HepG2 (cell line): ENCODE results near the gene GNAZ. TPM values are rescaled to one million over a fixed set of nuclear protein-coding genes. Genes with fewer than 3 reads are reported as not detected.

Experiments used
- ATAC-seq: fragments of 200-7000 bp; cut with Tn5 transposase; 3 replicates; pipeline ENCODE4 v1.9.1; 2020; ENCODE audit warnings: mild to moderate bottlenecking, moderate library complexity
- BruUV-seq: library from RNA; stranded (reverse); fragments of 400-500 nt; replicated peaks from 2 replicates; lab custom pipeline; 2021; lab: Mats Ljungman, UMichigan
- CTCF ChIA-PET: fragments of 300-600 bp; formaldehyde crosslinking; extraction: SDS; loops from one replicate; lab custom pipeline; 2021; ENCODE audit warnings: low total read pairs, inconsistent platforms, low intra/inter-chr PET ratio; lab: Yijun Ruan, JAX
- POLR2A ChIA-PET: fragments of 350-600 bp; sonication (Branson Sonifier 250); formaldehyde crosslinking; loops from one replicate; lab custom pipeline; 2020; ENCODE audit warnings: antibody characterized with exemption, inconsistent platforms; lab: Yijun Ruan, JAX
- DNase-seq: peaks from one replicate; pipeline ENCODE4 v3.0.0-alpha.2; 2015; ENCODE audit warnings: low spot score
- FAIRE-seq: peaks from 3 replicates; lab custom pipeline; 2011; peaks lifted over from hg19 to GRCh38; lab: Jason Lieb, UNC
- H2AFZ ChIP-seq: one replicate; pipeline ENCODE4 v1.6.1; 2011; ENCODE audit warnings: low read length, inconsistent platforms
- H3K27ac ChIP-seq: fragments of 300-600 bp; 3 replicates; pipeline ENCODE4 v1.8.0; 2011; ENCODE audit warnings: mixed run types, mild to moderate bottlenecking, mixed read lengths, low read length, inconsistent platforms; ENCODE audit not compliant: insufficient read depth; ENCODE audit errors: extremely low read length
- H3K27me3 ChIP-seq, 2 experiments: fragments of 200-600 bp in 1 of 2; 2 replicates in 1 of 2; 3 replicates in 1 of 2; pipeline versions ENCODE4 v1.6.0 to v1.8.0; 2011; ENCODE audit warnings: low read length in 2 of 2, mild to moderate bottlenecking in 2 of 2, moderate library complexity in 2 of 2, inconsistent platforms in 1 of 2; ENCODE audit not compliant: insufficient read depth in 2 of 2, control insufficient read depth in 1 of 2
- H3K36me3 ChIP-seq, 2 experiments: fragments of 200-600 bp in 1 of 2; replicated peaks in 1 of 2; 2 replicates in 1 of 2; 3 replicates in 1 of 2; pipeline versions ENCODE4 v1.5.1 to v1.8.0; 2011; ENCODE audit warnings: low read length in 2 of 2, inconsistent platforms in 1 of 2; ENCODE audit not compliant: insufficient read depth in 2 of 2, control insufficient read depth in 1 of 2
- H3K4me1 ChIP-seq: 2 replicates; pipeline ENCODE4 v1.5.1; 2012; ENCODE audit warnings: low read length, inconsistent platforms; ENCODE audit not compliant: insufficient read depth
- H3K4me2 ChIP-seq: 2 replicates; pipeline ENCODE4 v1.6.0; 2011; ENCODE audit warnings: low read depth, low read length, inconsistent platforms
- H3K4me3 ChIP-seq, 3 experiments: fragments of 200-600 bp in 1 of 3; sonication (generic), shearing (Covaris generic) in 1 of 3; replicated peaks in 1 of 3; 2 replicates each; pipeline ENCODE4 v1.5.1; 2011 to 2016; ENCODE audit warnings: low read length in 3 of 3, inconsistent platforms in 2 of 3, low read depth in 2 of 3, mild to moderate bottlenecking in 2 of 3, control low read depth in 1 of 3, mixed read lengths in 1 of 3; ENCODE audit not compliant: insufficient read depth in 1 of 3
- H3K79me2 ChIP-seq: one replicate; pipeline ENCODE4 v1.6.1; 2011; ENCODE audit warnings: low read length, inconsistent platforms; ENCODE audit not compliant: insufficient read depth
- H3K9ac ChIP-seq: 2 replicates; pipeline ENCODE4 v1.6.0; 2011; ENCODE audit warnings: mild to moderate bottlenecking, low read depth, low read length, inconsistent platforms; ENCODE audit not compliant: insufficient read depth
- H3K9me3 ChIP-seq: 2 replicates; pipeline ENCODE4 v1.5.1; 2012; ENCODE audit warnings: mild to moderate bottlenecking, low read length
- H4K20me1 ChIP-seq: 2 replicates; pipeline ENCODE4 v1.6.0; 2011; ENCODE audit warnings: inconsistent platforms, mild to moderate bottlenecking, low read length, moderate library complexity; ENCODE audit not compliant: insufficient read depth
- AHDC1 ChIP-seq: sonication (generic); formaldehyde crosslinking; IDR thresholded peaks from 2 replicates; pipeline ENCODE4 v1.5.1; 2020; ENCODE audit warnings: mild to moderate bottlenecking, missing genetic modification reagents, borderline replicate concordance
- CSRNP1 ChIP-seq: sonication (generic); formaldehyde crosslinking; IDR thresholded peaks from 2 replicates; pipeline ENCODE4 v1.8.1; 2023; ENCODE audit warnings: mild to moderate bottlenecking, missing genetic modification reagents
- EHMT2 ChIP-seq: fragments of 200-600 bp; sonication (generic); IDR thresholded peaks from 2 replicates; pipeline ENCODE4 v1.7.0; 2017; ENCODE audit warnings: antibody characterized with exemption, low read depth, low read length, borderline replicate concordance
- ETV6 ChIP-seq: sonication (generic); formaldehyde crosslinking; conservative IDR thresholded peaks from 2 replicates; pipeline ENCODE4 v1.4.0; 2020; ENCODE audit warnings: missing genetic modification reagents
- NCOA1 ChIP-seq: sonication (generic); formaldehyde crosslinking; IDR thresholded peaks from 2 replicates; pipeline ENCODE4 v1.9.0; 2021; ENCODE audit warnings: missing genetic modification reagents
- RBAK ChIP-seq: sonication (generic); formaldehyde crosslinking; IDR thresholded peaks from 2 replicates; pipeline ENCODE4 v1.5.1; 2020; ENCODE audit warnings: mild to moderate bottlenecking, missing genetic modification reagents
- RCOR2 ChIP-seq: IDR thresholded peaks from 2 replicates; pipeline ENCODE4 v1.6.1; 2016; ENCODE audit warnings: missing biosample characterization, missing genetic modification reagents
- RFXANK ChIP-seq: IDR thresholded peaks from 2 replicates; pipeline ENCODE4 v1.6.1; 2016
- SMARCC2 ChIP-seq: fragments of 450-650 bp; IDR thresholded peaks from 2 replicates; pipeline ENCODE4 v1.6.1; 2017; ENCODE audit warnings: antibody characterized with exemption, mild to moderate bottlenecking
- THAP11 ChIP-seq: IDR thresholded peaks from 2 replicates; pipeline ENCODE4 v1.6.1; 2016; ENCODE audit warnings: missing biosample characterization, missing genetic modification reagents
- ZSCAN29 ChIP-seq: sonication (generic); formaldehyde crosslinking; conservative IDR thresholded peaks from 2 replicates; pipeline ENCODE4 v1.4.0; 2020; ENCODE audit warnings: mild to moderate bottlenecking, missing genetic modification reagents
- WGBS: methylation state at CpG from one replicate; pipeline ENCODE4 v1.1.6; 2017; ENCODE audit warnings: low lambda C conversion rate; 5-methylcytosine and 5-hydroxymethylcytosine counted together
- in situ Hi-C: cut with HindIII; loops from 2 replicates; pipeline ENCODE4 v1.10.0; 2017; ENCODE audit warnings: low pct_unique_long_range_greater_than_20kb; ENCODE audit not compliant: extremely low pct_ligation_motif_present
- intact Hi-C: fragments of 100-400 bp; cut with micrococcal nuclease; formaldehyde crosslinking; loops from one replicate; pipeline ENCODE4 v1.10.0; 2022; ENCODE audit not compliant: unreplicated experiment
- polyA plus RNA-seq, 8 experiments: library from polyadenylated mRNA; depleted of rRNA in 3 of 8; stranded (reverse) in 7 of 8; unstranded in 1 of 8; fragments of >200 nt; fragmentation: Illumina TruSeq in 4 of 8; extraction: Trizol in 4 of 8; gene quantifications; 2 replicates each; pipeline versions ENCODE4 v1.2.1 to v1.2.3, GENCODE V29; 2011 to 2016; ENCODE audit warnings: low read depth in 4 of 8, missing spikeins in 1 of 8, mixed read lengths in 1 of 8; ENCODE audit not compliant: insufficient read depth in 1 of 8
- total RNA-seq, 5 experiments: library from RNA; depleted of rRNA; stranded (reverse); fragments of >200 nt; fragmentation: Illumina TruSeq; extraction: Trizol; gene quantifications; 2 replicates each; pipeline ENCODE4 v1.2.3, GENCODE V29; 2016; ENCODE audit warnings: low read depth in 1 of 5

Gene GNAZ
- total and polyA plus RNA-seq, 2 of the 13 experiments (the other 11 are each of a cell fraction or from before 2014, with no cell fraction given): 11.4 to 22.3 TPM

GRCh38 chr22:23109441-23109978 lies 39.2 kb downstream of the GNAZ start:
- Histone ChIP-seq H3K27ac (no peak overlapping the region), H3K27me3 (no peaks in the 10 kb centered on the region), H3K9me3 (no peaks in the 10 kb centered on the region), H2AFZ (no peak overlapping the region), H3K36me3 (peaks cover 2 to 7% of the 10 kb centered on the region in 2 experiments; a peak in 3 of 5 replicates), H3K4me1 (peaks cover 10% of the 10 kb centered on the region; the same call in 1 of the 2 replicates), H3K9ac (no peak overlapping the region), H4K20me1 (no peaks in the 10 kb centered on the region), H3K4me3 (no peak overlapping the region), H3K79me2 (no peaks in the 10 kb centered on the region), H3K4me2 (no peak overlapping the region)
- TF ChIP-seq SMARCC2 (no peak), RCOR2 (no peak), NCOA1 (CRISPR knock-in tag) (no peak), CSRNP1 (no peak), THAP11 (no peak), RFXANK (no peak)
- no CpG with 5 or more reads among the region's 5 CpGs for WGBS
- in situ Hi-C loops (no loop called here), intact Hi-C loops (no loop called here)
- no peak for DNase-seq
- CTCF ChIA-PET: no interaction called here
- no peak for FAIRE-seq
- ATAC-seq: no peak
- POLR2A ChIA-PET: interaction anchor here (0.6 kb wide), 1 partner anchor 28 kb away, joined by 3 read pairs; no protein-coding TSS in a partner anchor
- BruUV-seq: no TSS peak

GRCh38 chr22:23110190-23110921 lies 40.0 kb downstream of the GNAZ start:
- FAIRE-seq (no peak), ATAC-seq (no peak)
- CTCF ChIA-PET: no interaction called here
- TF ChIP-seq ZSCAN29 (CRISPR knock-in tag): no peak
- TF ChIP-seq AHDC1: no peak
- no peak for TF ChIP-seq ETV6
- no peak for TF ChIP-seq EHMT2
- no peak for TF ChIP-seq RBAK (CRISPR knock-in tag)

More at GRCh38 chr22:23110190-23110921, 40.0 kb downstream of the GNAZ start:
- POLR2A ChIA-PET: no interaction called here
- Histone ChIP-seq H3K36me3 (peaks cover 2 to 11% of the 10 kb centered on the region in 2 experiments; a peak in 3 of 5 replicates), H3K4me1 (peaks cover 10% of the 10 kb centered on the region; the same call in 1 of the 2 replicates), H3K9me3 (no peaks in the 10 kb centered on the region), H4K20me1 (no peaks in the 10 kb centered on the region), H3K27ac (no peak overlapping the region), H3K27me3 (no peaks in the 10 kb centered on the region), H3K9ac (no peak overlapping the region), H3K79me2 (no peaks in the 10 kb centered on the region), H2AFZ (no peak overlapping the region), H3K4me3 (no peak overlapping the region), H3K4me2 (no peak overlapping the region)
- no CpG with 5 or more reads among the region's 10 CpGs for WGBS
- no peak for DNase-seq
- no TSS peak for BruUV-seq
- in situ Hi-C loops: no loop called here
- intact Hi-C loops: no loop called here
